Astrocyte (in vitro differentiated cells and primary cell): ENCODE data around the gene TMEM40. TPM values are rescaled to one million over a fixed set of nuclear protein-coding genes. Genes with fewer than 3 reads are reported as not detected.

Source experiments
- DNase-seq: peaks from one replicate; pipeline ENCODE4 v3.0.0-alpha.2; 2010; ENCODE audit warnings: low read depth
- FAIRE-seq: peaks from 2 replicates; lab custom pipeline; 2011; peaks lifted over from hg19 to GRCh38; lab: Jason Lieb, UNC
- H2AFZ ChIP-seq: 2 replicates; pipeline ENCODE4 v1.6.0; 2012; ENCODE audit warnings: low read depth, low read length, inconsistent platforms
- H3K27ac ChIP-seq: 2 replicates; pipeline ENCODE4 v1.5.1; 2011; ENCODE audit warnings: low read depth, low read length, inconsistent platforms
- H3K27me3 ChIP-seq: 2 replicates; pipeline ENCODE4 v1.6.0; 2011; ENCODE audit warnings: low read length, inconsistent platforms; ENCODE audit not compliant: insufficient read depth
- H3K36me3 ChIP-seq: 2 replicates; pipeline ENCODE4 v1.5.1; 2011; ENCODE audit warnings: low read length, inconsistent platforms; ENCODE audit not compliant: insufficient read depth
- H3K4me1 ChIP-seq: 2 replicates; pipeline ENCODE4 v1.5.1; 2011; ENCODE audit warnings: low read length, inconsistent platforms; ENCODE audit not compliant: insufficient read depth
- H3K4me2 ChIP-seq: 2 replicates; pipeline ENCODE4 v1.6.0; 2012; ENCODE audit warnings: low read length, inconsistent platforms
- H3K4me3 ChIP-seq: 2 replicates; pipeline ENCODE4 v1.5.1; 2011; ENCODE audit warnings: low read depth, mild to moderate bottlenecking, low read length, inconsistent platforms; ENCODE audit not compliant: insufficient read depth
- H3K79me2 ChIP-seq: 2 replicates; pipeline ENCODE4 v1.6.0; 2012; ENCODE audit warnings: mild to moderate bottlenecking, low read length, inconsistent platforms; ENCODE audit not compliant: insufficient read depth
- H3K9ac ChIP-seq: 2 replicates; pipeline ENCODE4 v1.6.0; 2012; ENCODE audit warnings: mild to moderate bottlenecking, low read length, inconsistent platforms
- H3K9me3 ChIP-seq: 2 replicates; pipeline ENCODE4 v1.5.1; 2012; ENCODE audit warnings: low read depth, mild to moderate bottlenecking, low read length, inconsistent platforms; ENCODE audit not compliant: insufficient read depth
- H4K20me1 ChIP-seq: 2 replicates; pipeline ENCODE4 v1.6.0; 2012; ENCODE audit warnings: low read length, inconsistent platforms; ENCODE audit not compliant: insufficient read depth
- H3K27ac Mint-ChIP-seq: one replicate; pipeline ENCODE4 v1.8.0; 2021; ENCODE audit warnings: mild to moderate bottlenecking, mixed read lengths; ENCODE audit not compliant: unreplicated experiment
- H3K27me3 Mint-ChIP-seq: one replicate; pipeline ENCODE4 v1.8.0; 2021; ENCODE audit warnings: low read depth, mixed read lengths; ENCODE audit not compliant: unreplicated experiment
- H3K36me3 Mint-ChIP-seq: one replicate; pipeline ENCODE4 v1.8.0; 2021; ENCODE audit warnings: low read depth, mixed read lengths; ENCODE audit not compliant: unreplicated experiment
- H3K4me1 Mint-ChIP-seq: one replicate; pipeline ENCODE4 v1.8.0; 2021; ENCODE audit warnings: low read depth, mixed read lengths; ENCODE audit not compliant: unreplicated experiment
- H3K4me3 Mint-ChIP-seq: one replicate; pipeline ENCODE4 v1.8.0; 2021; ENCODE audit warnings: mild to moderate bottlenecking, moderate library complexity, mixed read lengths; ENCODE audit not compliant: unreplicated experiment
- H3K9me3 Mint-ChIP-seq: one replicate; pipeline ENCODE4 v1.8.0; 2021; ENCODE audit warnings: mild to moderate bottlenecking, mixed read lengths; ENCODE audit not compliant: unreplicated experiment
- EZH2 ChIP-seq: IDR thresholded peaks from 2 replicates; pipeline ENCODE4 v1.6.1; 2012; ENCODE audit warnings: mild to moderate bottlenecking, low read length, inconsistent platforms; ENCODE audit not compliant: insufficient read depth
- total RNA-seq: library from RNA; stranded (reverse); gene quantifications from 2 replicates; pipeline ENCODE4 v1.2.1, GENCODE V29; 2021
- TF ChIP-seq, protein P1 (sequence below): IDR thresholded peaks from 2 replicates; pipeline ENCODE4 v1.5.1; 2011; ENCODE audit warnings: low read depth, mild to moderate bottlenecking, inconsistent platforms, low read length, moderate library complexity; ENCODE audit not compliant: insufficient read depth

The TMEM40 gene
- total RNA-seq, 1 donor from 2014 or later: 2.0 TPM

DNA sequence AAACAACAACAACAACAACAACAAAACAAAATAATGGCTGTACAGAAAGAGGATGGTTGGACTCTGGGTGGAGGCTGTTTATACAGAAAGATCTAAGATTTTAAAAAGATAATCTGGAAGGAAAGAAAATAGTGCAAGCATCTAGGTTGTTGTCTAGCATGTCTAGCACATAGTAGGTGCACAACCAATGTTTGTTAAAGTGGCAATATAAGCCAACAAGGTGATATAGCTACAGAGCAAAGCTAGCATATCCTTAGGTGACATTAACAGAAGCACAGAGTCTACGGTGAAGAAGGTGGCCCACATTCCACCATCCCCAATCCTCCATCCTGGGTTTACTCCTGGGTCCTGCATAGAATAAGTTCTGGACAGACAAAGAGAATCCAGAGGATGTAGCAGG, 4.7 kb downstream of the TMEM40 start:
- Histone ChIP-seq H3K9ac (no peak overlapping the region), H3K9me3 (no peaks in the 10 kb centered on the region), H4K20me1 (no peaks in the 10 kb centered on the region), H3K79me2 (no peaks in the 10 kb centered on the region), H3K4me2 (no peak overlapping the region), H2AFZ (no peak overlapping the region), H3K4me1 (peaks cover 25% of the 10 kb centered on the region), H3K36me3 (no peaks in the 10 kb centered on the region), H3K27ac (no peak overlapping the region), H3K27me3 (no peaks in the 10 kb centered on the region), H3K4me3 (no peak overlapping the region)
- no peak overlapping the region for H3K4me3 Mint-ChIP-seq
- no peak for TF ChIP-seq EZH2
- TF ChIP-seq, protein P1, sequence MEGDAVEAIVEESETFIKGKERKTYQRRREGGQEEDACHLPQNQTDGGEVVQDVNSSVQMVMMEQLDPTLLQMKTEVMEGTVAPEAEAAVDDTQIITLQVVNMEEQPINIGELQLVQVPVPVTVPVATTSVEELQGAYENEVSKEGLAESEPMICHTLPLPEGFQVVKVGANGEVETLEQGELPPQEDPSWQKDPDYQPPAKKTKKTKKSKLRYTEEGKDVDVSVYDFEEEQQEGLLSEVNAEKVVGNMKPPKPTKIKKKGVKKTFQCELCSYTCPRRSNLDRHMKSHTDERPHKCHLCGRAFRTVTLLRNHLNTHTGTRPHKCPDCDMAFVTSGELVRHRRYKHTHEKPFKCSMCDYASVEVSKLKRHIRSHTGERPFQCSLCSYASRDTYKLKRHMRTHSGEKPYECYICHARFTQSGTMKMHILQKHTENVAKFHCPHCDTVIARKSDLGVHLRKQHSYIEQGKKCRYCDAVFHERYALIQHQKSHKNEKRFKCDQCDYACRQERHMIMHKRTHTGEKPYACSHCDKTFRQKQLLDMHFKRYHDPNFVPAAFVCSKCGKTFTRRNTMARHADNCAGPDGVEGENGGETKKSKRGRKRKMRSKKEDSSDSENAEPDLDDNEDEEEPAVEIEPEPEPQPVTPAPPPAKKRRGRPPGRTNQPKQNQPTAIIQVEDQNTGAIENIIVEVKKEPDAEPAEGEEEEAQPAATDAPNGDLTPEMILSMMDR: no peak
- peaks cover 6% of the 10 kb centered on the region for H3K27me3 Mint-ChIP-seq
- no peak overlapping the region for H3K27ac Mint-ChIP-seq
- DNase-seq (no peak), FAIRE-seq (no peak)
- no peaks in the 10 kb centered on the region for H3K9me3 Mint-ChIP-seq
- no peaks in the 10 kb centered on the region for H3K36me3 Mint-ChIP-seq
- H3K4me1 Mint-ChIP-seq: peaks cover 16% of the 10 kb centered on the region

DNA sequence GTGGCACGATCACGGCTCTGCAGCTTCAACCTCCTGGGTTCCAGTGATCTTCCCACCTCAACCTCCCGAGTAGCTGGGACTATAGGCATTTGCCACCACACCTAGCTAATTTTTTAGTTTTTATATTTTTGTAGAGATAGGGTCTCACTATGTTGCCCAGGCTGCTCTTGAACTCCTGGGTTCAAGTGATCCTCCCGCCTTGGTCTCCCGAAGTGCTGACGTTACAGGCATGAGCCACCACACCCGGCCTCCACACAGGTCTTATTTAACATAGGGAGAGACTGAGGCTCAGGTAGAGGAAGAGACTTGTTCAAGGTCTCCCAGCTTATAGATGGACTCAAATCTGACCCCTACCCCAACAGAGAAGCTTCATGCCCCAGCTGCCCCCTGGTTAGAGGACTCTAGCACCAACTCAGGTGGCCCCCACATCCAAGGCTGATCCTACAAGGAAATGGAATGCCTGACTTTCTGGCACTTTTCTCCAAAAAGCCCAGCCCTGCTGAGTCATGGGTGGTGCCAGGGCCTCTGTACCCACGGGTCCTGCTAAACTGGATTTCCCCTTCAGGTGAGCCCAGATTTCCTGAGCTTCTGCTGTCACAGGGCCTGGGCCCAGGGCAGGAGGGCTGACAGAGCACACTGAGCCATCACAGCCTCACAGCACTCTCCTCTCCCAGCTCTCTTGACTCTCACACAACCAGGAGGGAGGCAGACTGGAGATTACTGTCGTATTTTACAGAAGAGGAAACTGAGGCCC, 5.6 kb downstream of the TMEM40 start:
- no peak overlapping the region for H3K4me3 Mint-ChIP-seq
- Histone ChIP-seq H3K79me2 (no peaks in the 10 kb centered on the region), H3K27me3 (no peaks in the 10 kb centered on the region), H2AFZ (no peak overlapping the region), H3K4me3 (no peak overlapping the region), H3K9me3 (no peaks in the 10 kb centered on the region), H3K4me2 (no peak overlapping the region), H3K9ac (no peak overlapping the region), H4K20me1 (no peaks in the 10 kb centered on the region), H3K36me3 (no peaks in the 10 kb centered on the region), H3K4me1 (peaks cover 20% of the 10 kb centered on the region), H3K27ac (no peak overlapping the region)
- FAIRE-seq (no peak), DNase-seq (no peak)
- H3K4me1 Mint-ChIP-seq: peaks cover 16% of the 10 kb centered on the region
- H3K36me3 Mint-ChIP-seq: no peaks in the 10 kb centered on the region
- H3K27ac Mint-ChIP-seq: no peak overlapping the region
- no peaks in the 10 kb centered on the region for H3K9me3 Mint-ChIP-seq
- H3K27me3 Mint-ChIP-seq: peaks cover 6% of the 10 kb centered on the region
- no peak for TF ChIP-seq EZH2
- TF ChIP-seq, protein P1: no peak

DNA sequence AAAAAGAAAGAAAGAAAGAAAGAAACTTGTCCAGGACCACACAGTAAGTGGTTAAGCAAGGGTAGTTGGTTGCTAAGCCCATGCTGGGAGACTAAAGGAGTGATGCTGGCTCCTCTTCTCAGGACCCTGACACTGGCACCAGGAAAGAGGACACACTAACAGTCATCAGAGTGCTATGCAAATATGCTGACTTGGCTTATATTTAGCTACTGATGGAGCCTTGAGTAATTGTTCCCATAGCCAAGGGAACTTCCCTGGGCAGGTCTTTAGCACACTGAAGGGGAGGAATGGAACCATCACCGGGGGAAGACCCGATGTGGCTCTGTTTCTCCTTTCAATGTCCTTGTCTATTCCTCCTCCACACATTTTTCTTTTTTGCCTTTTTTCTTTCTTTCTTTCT, 6.2 kb downstream of the TMEM40 start:
- peaks cover 16% of the 10 kb centered on the region for H3K4me1 Mint-ChIP-seq
- Histone ChIP-seq H3K27me3 (no peaks in the 10 kb centered on the region), H3K27ac (no peak overlapping the region), H3K36me3 (no peaks in the 10 kb centered on the region), H3K79me2 (no peaks in the 10 kb centered on the region), H3K9me3 (no peaks in the 10 kb centered on the region), H3K4me3 (no peak overlapping the region), H3K4me1 (peaks cover 14% of the 10 kb centered on the region), H3K4me2 (no peak overlapping the region), H4K20me1 (no peaks in the 10 kb centered on the region), H2AFZ (no peak overlapping the region), H3K9ac (no peak overlapping the region)
- DNase-seq: no peak
- FAIRE-seq: no peak
- H3K27ac Mint-ChIP-seq: no peak overlapping the region
- no peaks in the 10 kb centered on the region for H3K36me3 Mint-ChIP-seq
- H3K9me3 Mint-ChIP-seq: no peaks in the 10 kb centered on the region
- H3K4me3 Mint-ChIP-seq: no peak overlapping the region
- TF ChIP-seq, protein P1: no peak
- TF ChIP-seq EZH2: no peak
- peaks cover 6% of the 10 kb centered on the region for H3K27me3 Mint-ChIP-seq
